Activated CD4-positive, alpha-beta T cell treated with anti-CD3 and anti-CD28 coated beads, Interleukin-2, Interleukin-4, amounts not matched to agents 100 ng/mL and 50 ng/mL, durations not matched to agents 16 hours and 8 hours (primary cell): ENCODE data around the gene CYB5RL.
A peak's percentile ranks its signal among the peaks of the same experiment; 100 is the strongest.
"Not testable (repeated sequence)": the region's sequence is repeated elsewhere in the genome, so short reads cannot be mapped to it uniquely, and the experiment has no call there.

Experiments
- DNase-seq: peaks from one replicate; pipeline ENCODE4 v3.0.0-alpha.2; 2020; ENCODE audit warnings: low spot score

CYB5RL gene

GRCh38 chr1:54199765-54200518, at the start of gene CYB5RL, which contains the start of gene MRPL37:
CYB5RL (minus strand) TSS chr1:54200030; CDS start chr1:54195616, 4,414 bp downstream.
MRPL37 (plus strand) TSS chr1:54200167; CDS start chr1:54200244, 77 bp downstream.
- DNase-seq = peak; percentile 97

GRCh38 chr1:54248966-54249365, 49.1 kb upstream of the CYB5RL start:
- DNase-seq = no peak

GRCh38 chr1:54247863-54248515, 48.2 kb upstream of the CYB5RL start:
- DNase-seq = no peak

- no peak for DNase-seq
Observed at GRCh38 chr1:54246116-54246721, 46.4 kb upstream of the CYB5RL start.

- no peak for DNase-seq
Observed at GRCh38 chr1:54245501-54245900, 45.7 kb upstream of the CYB5RL start.

GRCh38 chr1:54244655-54245054, 44.8 kb upstream of the CYB5RL start:
- no peak for DNase-seq

GRCh38 chr1:54243022-54243421, 43.2 kb upstream of the CYB5RL start:
- DNase-seq = no peak

- DNase-seq = no peak
Observed at GRCh38 chr1:54241364-54241763, 41.5 kb upstream of the CYB5RL start.

GRCh38 chr1:54240741-54241335, 41.0 kb upstream of the CYB5RL start:
- DNase-seq = no peak

GRCh38 chr1:54239631-54240031, 39.8 kb upstream of the CYB5RL start:
- no peak for DNase-seq

GRCh38 chr1:54239035-54239383, 39.2 kb upstream of the CYB5RL start:
- DNase-seq = no peak

GRCh38 chr1:54238353-54239034, 38.7 kb upstream of the CYB5RL start:
- no peak for DNase-seq

GRCh38 chr1:54237586-54237985, 37.8 kb upstream of the CYB5RL start:
- no peak for DNase-seq

- no peak for DNase-seq
Observed at GRCh38 chr1:54234284-54234683, 34.5 kb upstream of the CYB5RL start.

- DNase-seq = not testable (repeated sequence)
Observed at GRCh38 chr1:54233196-54233595, 33.4 kb upstream of the CYB5RL start.

- DNase-seq = peak; percentile 60
Observed at GRCh38 chr1:54230507-54231339, 30.9 kb upstream of the CYB5RL start.

- peak; percentile 53 for DNase-seq
Observed at GRCh38 chr1:54229281-54229891, 29.6 kb upstream of the CYB5RL start.

GRCh38 chr1:54228638-54229079, 28.8 kb upstream of the CYB5RL start:
- no peak for DNase-seq

GRCh38 chr1:54227891-54228310, 28.1 kb upstream of the CYB5RL start:
- DNase-seq = no peak

- no peak for DNase-seq
Observed at GRCh38 chr1:54227091-54227602, 27.3 kb upstream of the CYB5RL start.
